ENCODE measurements around the gene C1orf35.

The C1orf35 gene

DNA sequence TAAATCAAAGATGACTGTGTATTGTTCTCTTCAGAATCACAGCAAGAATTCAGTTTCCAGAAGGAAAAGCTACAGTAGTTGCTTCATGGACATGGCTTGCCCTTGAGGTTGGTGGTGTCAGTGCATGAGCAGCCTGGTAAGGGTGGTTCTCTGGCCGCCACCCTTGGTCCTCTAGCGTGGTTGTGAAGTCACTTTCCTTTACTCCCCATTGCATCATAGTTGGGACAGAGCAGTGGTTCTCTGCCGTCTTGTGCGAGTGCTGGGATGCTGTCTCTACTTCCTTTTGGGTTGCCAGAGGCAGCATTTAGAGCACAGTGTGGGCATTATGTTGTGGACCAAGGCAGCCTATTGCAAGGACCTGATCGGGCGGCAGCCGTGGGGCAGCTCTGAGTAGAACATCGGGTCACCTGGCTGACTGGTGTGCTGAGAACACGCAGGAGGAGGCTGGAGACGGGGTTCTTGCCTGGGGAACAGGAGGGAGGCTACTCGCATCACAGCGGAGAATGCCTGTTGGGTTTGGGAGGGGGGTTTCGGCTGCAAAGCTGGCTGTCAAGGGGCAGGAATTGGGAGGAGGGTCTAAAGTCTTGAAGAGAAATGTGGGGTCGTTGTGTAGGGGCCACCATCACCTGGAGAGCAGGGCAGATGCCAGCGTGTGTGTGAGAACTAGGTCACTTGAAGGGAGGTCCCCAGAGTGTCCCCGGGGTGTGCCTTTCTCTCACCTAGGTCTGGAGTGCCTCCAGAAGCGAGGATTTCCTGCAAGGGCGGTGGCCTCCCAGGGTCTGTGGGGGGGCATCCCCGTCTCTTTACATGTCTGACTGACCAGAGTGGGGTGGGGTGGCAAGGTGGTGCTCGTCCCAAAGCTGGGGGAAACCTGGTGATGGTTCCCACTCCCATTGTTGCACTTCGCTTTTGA, 14.3 kb downstream of the C1orf35 start:
- DNase-seq (ENCODE audit: low read depth), result no peak
- no peak overlapping the region for H3K4me3 ChIP-seq (ENCODE audit: low read depth, low read length)
- TF ChIP-seq, protein P1, sequence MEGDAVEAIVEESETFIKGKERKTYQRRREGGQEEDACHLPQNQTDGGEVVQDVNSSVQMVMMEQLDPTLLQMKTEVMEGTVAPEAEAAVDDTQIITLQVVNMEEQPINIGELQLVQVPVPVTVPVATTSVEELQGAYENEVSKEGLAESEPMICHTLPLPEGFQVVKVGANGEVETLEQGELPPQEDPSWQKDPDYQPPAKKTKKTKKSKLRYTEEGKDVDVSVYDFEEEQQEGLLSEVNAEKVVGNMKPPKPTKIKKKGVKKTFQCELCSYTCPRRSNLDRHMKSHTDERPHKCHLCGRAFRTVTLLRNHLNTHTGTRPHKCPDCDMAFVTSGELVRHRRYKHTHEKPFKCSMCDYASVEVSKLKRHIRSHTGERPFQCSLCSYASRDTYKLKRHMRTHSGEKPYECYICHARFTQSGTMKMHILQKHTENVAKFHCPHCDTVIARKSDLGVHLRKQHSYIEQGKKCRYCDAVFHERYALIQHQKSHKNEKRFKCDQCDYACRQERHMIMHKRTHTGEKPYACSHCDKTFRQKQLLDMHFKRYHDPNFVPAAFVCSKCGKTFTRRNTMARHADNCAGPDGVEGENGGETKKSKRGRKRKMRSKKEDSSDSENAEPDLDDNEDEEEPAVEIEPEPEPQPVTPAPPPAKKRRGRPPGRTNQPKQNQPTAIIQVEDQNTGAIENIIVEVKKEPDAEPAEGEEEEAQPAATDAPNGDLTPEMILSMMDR (IDR thresholded peaks at IDR 0.05; ENCODE audit: insufficient read depth, low read depth, low read length, missing control alignments), result no peak

DNA sequence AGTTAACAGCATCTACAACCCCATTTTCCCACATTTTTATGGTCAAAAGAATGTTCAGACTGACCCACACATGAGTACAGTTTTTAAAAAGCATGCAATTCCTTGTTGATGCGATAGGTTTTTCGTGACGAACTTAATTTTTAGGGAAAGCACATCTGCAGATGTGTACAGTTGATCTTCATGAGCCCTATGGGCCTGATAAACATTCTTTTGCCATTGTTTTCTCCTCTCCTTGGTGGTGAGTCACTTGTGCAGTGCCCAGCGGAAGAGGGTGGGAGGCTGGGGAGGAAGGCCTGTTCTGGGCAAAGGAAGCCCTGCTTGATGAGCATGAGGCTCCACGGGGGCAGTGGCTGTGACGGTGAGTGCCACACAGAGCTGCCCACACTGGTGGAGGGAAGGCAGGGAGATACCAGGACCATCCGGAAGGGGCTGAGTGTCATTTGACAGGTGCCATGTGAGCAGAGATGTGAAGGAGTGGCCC, 15.3 kb downstream of the C1orf35 start:
- TF ChIP-seq, protein P1 (IDR thresholded peaks at IDR 0.05; ENCODE audit: insufficient read depth, low read depth, low read length, missing control alignments), result no peak
- DNase-seq (ENCODE audit: low read depth), result no peak
- no peak overlapping the region for H3K4me3 ChIP-seq (ENCODE audit: low read depth, low read length)

DNA sequence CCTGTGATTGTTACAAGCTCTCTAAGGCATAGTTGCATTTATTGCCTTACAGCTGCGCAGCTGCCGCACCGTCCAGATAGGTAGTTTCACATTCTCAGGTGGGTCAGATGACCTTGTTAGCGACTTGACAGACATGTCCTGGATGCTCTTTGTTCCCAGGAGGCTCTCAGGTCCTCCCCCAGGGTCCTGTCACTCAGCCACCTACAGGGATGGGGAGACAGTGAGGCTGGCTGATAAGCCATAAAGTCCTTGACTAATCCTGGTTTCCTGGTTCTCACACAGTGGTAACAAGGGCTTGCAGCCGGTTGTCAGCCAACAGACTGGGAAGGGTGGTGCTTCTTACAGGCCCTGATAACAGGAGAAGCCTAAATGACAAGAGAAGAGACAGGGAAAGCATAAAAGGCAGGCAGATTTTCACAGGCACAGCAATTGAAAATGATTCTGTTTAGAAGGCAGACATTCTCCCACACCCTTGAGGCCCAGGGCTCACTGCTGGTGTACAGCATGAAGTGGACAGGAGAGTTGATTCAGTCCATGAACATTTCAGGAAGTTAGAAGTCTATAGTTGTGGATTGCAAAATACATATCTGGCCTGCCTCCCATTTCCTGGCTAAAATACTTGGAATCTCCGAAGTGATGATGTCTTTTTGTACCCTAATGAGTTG, 17.7 kb downstream of the C1orf35 start:
- peak overlapping the region; percentile 80; the same call in 1 of the 2 replicates for H3K4me3 ChIP-seq (ENCODE audit: low read depth, low read length)
- TF ChIP-seq, protein P1 (IDR thresholded peaks at IDR 0.05; ENCODE audit: insufficient read depth, low read depth, low read length, missing control alignments), result no peak
- DNase-seq (ENCODE audit: low read depth), result no peak

DNA sequence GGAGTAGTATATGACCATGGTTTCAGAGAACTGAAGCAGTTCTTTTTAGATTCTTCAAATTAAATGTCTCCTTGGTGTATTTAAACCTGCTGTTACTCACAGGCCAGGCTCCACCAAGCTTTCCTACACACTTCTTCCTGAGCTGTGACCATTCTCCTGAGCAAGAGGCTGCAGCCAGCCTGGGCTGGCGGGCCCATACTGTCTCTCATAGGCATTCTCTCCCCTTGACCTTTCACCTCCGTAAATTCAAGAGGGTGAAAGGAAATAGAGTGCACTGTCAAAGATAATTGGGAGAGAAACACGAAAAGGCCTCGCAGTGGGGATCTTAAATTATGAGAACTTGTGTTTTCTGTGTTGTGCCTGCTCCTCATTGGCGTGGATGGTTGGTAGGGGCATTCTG, 18.3 kb downstream of the C1orf35 start:
- H3K4me3 ChIP-seq (ENCODE audit: low read depth, low read length), result peak overlapping the region; percentile 80
- TF ChIP-seq, protein P1 (IDR thresholded peaks at IDR 0.05; ENCODE audit: insufficient read depth, low read depth, low read length, missing control alignments), result no peak
- no peak for DNase-seq (ENCODE audit: low read depth)

DNA sequence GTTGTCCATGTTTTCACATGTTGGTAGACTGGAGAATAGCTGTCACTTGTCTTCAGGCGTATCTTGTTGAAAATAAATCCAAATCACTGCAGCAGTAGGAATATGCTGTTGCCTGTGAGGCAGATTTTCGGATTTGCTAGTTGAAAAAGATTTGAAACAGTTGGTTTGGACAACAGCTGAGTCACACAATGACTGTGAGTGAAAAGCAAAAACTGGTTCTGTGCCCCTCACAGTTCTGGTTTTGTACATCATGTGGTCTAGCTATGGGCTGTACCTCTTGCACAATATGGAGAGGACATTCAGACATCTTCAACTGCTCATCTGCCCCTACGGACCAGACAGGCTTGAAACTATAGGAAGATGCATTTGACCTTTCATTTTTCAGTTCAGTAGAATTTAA, 18.8 kb downstream of the C1orf35 start:
- TF ChIP-seq, protein P1 (IDR thresholded peaks at IDR 0.05; ENCODE audit: insufficient read depth, low read depth, low read length, missing control alignments), result no peak
- H3K4me3 ChIP-seq (ENCODE audit: low read depth, low read length), result peak overlapping the region; percentile 80
- DNase-seq (ENCODE audit: low read depth), result peak; percentile 66

DNA sequence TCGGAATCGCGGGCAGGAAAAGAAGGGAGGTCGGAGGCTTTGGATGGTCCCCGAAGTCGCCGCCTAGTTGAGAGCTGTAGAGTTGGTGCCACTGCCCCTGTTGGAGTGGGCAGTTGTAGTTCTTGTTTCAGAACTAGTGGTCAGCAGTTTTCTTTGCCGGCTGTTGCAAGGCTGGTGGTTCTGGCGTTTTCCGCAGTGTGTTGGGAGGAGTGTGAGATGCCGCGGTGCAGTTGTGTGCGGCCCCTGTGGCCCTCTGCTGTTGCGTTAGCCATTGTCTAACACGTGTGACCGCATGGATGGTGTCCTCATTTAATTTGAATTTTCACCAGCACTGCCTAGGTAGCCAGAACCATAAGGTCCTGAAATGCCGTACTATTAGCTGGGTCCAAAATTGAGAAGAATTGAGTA, 19.2 kb downstream of the C1orf35 start:
- no peak for DNase-seq (ENCODE audit: low read depth)
- H3K4me3 ChIP-seq (ENCODE audit: low read depth, low read length), result peak overlapping the region; percentile 80
- TF ChIP-seq, protein P1 (IDR thresholded peaks at IDR 0.05; ENCODE audit: insufficient read depth, low read depth, low read length, missing control alignments), result no peak
